NCI-H187 treated with DMSO at 0.1 percent for 48 hours (cell line): ENCODE measurements around the gene TEF.
"Not testable (repeated sequence)": the region's sequence is repeated elsewhere in the genome, so short reads cannot be mapped to it uniquely, and the experiment has no call there.

Experiments used
- DNase-seq: peaks from one replicate; lab custom pipeline; 2025; lab: John Stamatoyannopoulos, UW

TEF gene

GRCh38 chr22:41425660-41426365 is 44.1 kb downstream of the TEF start:
- DNase-seq = no peak

- DNase-seq = no peak
These were observed 47.6 kb downstream of the TEF start for GRCh38 chr22:41429232-41429950.

- no peak for DNase-seq
These were observed 48.2 kb downstream of the TEF start for GRCh38 chr22:41429951-41430332.

DNA sequence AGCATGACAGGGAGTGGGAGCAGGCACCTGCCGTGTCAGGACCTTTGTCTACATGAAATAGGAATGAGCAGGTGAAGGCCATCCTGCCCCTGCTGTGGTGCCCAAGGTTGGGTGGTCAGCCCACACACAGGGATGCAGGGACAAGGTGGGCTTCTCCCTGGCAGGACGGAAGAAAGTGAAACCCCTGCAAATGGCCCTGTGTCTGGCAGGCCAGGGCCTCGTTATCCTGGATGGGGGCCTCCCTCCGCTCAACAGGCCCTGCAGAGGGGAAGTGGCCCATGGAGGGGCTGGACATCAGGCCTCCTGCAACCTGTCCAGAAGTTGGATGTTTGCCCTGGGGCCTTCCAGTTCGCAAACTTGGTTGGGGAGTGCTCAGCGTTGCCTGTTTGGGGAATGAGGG is 49.9 kb downstream of the TEF start:
- DNase-seq = no peak

DNA sequence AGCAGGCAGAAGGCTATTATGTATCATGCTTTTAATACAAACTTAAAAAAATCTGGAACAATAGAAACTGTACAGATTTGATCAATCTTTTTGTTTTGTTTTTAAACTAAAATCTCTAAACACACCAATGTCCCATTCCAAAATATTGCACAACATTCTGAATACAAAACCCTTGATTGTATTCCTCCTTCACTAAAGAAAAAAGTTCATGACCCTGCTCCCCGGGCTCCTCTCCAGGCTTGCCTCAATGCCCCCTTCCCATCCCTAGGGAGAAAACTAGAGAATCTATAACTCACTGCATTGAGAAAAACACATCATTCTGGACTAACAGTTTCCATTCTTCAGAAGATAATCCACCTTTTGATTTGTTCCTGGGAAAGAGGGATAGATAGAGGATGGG is 51.7 kb downstream of the TEF start:
- not testable (repeated sequence) for DNase-seq

GRCh38 chr22:41434361-41435003 is 52.7 kb downstream of the TEF start:
- not testable (repeated sequence) for DNase-seq

DNA sequence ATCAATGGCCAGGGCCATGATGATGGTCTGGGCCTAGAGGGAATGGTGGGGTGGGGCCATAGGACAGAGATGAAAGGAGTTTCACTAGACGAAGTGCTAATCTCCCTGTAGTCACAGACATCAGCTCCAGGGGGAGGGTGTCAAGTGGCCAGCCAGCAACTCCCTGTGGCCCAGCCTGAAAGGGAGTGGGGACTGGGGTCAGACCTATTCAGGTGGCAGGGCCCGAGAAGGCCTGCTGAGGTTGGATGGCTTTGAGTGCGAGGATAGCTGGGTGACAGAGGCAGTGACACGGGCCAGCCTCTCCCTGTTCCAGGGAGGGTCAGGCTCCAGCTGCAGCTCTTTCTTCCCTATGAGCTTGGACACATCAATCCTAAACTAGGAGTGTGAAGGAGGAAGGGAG is 53.8 kb downstream of the TEF start:
- no peak for DNase-seq

DNA sequence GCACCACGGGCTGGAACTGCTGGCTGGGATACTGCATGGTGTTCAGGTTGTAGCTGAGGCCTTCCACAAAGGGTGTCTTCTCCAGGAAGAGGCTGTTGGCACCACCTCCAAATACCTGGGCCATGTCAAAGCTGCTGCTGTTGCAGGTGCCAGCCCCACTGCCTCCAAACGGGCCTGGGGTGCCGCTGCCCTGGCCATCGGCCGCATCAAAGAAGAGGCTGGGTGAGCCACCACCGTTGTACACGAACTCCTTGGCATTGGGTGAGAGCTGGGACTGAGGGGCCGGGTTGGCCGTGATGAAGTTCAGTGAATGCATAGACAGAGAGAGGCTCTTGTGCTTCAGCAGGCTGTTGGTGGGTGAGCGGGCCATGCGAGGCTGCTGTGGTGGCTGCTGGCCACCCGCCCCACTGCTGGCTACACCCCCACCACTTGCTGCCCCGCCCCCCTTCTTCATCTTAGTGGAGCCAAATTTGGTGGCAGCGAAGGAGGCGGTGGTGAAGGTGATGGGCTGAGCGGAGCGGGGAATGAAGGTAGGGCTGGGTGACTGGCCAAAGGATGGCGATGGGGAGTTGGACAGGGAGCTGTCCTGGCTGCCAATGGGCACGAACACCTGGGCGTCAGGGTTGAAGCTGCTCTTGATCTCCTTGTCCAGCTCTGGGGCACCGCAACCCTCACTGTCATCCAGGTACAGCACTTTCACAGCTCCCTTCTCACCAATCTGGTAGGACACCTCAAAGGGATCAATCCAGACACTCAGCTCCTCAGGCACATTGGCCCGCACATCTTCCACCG is 54.8 kb downstream of the TEF start:
- DNase-seq = no peak

DNA sequence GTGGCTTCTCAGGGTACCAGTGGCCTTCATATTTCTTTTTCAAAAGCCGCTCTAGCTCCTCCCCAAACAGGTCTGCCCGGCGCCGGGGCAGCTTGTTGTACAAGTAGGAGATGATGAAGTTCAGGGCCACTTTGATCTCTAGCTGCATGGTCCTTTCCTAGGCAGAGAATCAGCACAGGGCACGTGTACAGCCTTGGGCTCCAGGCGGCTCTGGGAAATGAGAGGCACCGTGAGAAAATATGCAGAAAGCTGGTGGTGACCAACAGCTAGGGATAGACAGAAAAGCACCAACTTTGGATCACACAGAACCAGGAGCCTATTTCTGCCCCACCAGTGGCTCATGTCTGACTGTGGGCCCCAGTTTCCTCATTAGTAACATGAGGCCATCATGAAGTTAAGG is 55.5 kb downstream of the TEF start:
- DNase-seq = no peak

GRCh38 chr22:41440511-41440910 is 58.8 kb downstream of the TEF start:
- DNase-seq = not testable (repeated sequence)

DNA sequence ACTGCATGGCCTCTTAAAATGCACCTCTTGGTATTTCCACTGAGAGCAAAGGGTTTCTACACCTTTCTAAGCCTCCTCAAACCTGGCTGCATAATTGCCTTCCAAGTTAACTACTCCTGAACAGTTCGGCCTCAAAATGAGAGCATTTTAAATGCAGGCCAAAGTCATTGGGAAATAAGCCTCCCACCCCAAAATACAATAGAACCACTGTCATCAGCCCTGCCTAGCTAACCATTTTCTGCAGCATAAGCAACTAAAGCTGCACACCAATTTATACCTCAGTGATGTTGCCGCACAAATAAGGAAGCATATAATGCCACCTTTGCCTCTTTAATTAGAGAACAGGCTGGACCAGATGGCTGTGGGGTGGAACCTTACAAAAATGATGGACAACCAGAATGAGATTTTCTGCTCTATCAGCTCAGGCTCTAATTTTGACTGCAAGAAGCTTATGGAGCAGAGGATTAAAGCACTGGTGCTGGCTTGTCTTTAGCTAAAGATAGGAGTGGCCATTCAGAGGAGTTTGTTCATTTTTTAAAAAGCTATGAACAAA is 60.6 kb downstream of the TEF start:
- DNase-seq = no peak

- peak; percentile 78 for DNase-seq
These were observed 62.8 kb downstream of the TEF start for GRCh38 chr22:41444360-41445128.

DNA sequence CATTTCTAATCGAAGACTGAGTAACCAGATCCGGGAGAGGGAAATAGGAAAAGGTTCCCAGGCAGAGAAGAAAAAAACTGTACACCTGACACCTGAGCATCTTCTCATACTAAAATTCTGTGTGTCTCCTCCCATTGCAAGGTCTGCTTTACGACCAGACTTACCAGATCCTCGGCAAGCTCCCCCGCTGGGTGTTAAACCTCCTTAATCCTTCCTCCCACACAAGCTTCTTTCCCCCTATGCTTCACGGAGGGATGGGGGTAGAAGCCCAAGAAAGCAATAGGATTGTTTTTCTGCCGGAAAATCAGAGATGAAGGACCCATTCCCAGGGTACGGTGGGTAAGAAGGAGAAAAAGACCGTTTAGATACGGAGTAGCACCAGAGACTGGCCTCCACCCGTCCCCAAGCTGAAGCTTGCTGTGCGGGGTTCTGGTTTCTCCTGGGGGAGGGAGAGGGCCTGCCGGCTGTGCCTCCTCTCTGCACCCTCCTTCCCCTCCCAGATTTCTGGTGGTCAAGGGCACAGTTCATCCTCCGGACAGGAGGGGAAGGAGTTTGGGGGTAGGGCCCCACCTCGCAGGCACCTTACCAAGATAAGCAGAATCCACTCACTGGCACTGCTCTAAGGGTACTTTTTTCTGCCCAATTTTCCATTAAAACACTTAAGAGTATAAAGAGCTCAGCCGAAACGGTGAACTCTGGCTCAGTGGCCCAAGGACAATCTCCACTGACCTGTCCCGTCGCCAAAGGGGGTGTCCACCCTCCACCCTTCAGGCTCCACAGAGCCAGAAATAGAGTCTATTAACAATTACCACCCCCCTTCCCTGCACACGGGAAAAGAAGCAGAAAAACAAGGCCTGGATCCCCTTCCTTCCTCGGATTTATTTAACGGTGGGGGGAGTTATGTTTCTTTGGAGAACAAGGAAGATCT is 63.7 kb downstream of the TEF start:
- peak; percentile 3 for DNase-seq

- DNase-seq = no peak
These were observed 64.3 kb downstream of the TEF start for GRCh38 chr22:41446057-41446501.

DNA sequence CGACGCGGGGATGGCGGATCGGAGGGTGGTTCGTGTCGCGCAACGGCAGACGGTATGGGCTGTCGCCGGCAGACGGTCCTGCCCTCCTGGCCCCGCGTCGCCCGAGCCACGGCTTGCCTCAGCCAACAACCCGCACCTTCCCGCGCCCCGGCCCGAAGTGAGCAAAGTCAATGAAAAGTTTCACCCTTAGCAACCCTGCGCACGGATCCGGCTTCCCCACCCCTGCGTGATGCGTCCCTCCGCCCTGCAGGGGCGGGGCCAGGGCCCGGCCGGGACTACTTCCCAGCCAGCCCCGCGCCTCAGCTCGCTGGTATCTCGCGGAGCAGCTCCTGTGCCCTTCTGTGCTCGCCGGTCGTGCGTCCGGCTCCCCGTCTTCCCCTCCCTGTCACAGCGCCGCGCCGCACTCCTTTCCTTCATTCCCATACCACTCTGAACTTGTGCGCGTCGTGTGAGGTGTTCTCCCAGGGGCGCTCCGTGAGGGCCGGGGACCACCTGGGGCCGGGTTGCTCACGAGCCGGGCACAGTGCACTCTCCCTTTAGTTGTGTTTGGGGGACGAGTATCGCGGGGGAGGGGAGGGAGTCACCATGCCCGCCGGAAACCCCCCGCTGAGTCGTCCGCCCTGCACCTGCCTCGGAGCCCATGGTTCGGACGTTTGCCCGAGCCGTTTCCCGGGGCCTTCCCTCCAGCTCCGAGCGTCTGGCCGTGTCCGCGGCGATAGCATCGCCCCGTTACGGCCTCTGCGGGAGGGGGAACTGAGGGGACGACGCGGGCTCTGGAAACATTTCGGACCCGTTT is 65.1 kb downstream of the TEF start, which contains the start of gene TOB2:
TOB2 (minus strand) TSS at position 163 of the 796 bp plus-strand sequence. CDS start 9,456 bp downstream, outside the sequence.
- no peak for DNase-seq

GRCh38 chr22:41447435-41448188 is 65.9 kb downstream of the TEF start:
- DNase-seq = no peak

GRCh38 chr22:41448189-41448808 is 66.6 kb downstream of the TEF start:
- DNase-seq = peak; percentile 89
